HepG2 (cell line): Measurements from ENCODE around the gene ST6GALNAC4. TPM values are rescaled to one million over a fixed set of nuclear protein-coding genes. Genes with fewer than 3 reads are reported as not detected.

ENCODE experiments used
- ATF7 ChIP-seq, 2 experiments: fragments of 450-650 bp in 1 of 2; sonication (generic) in 1 of 2; formaldehyde crosslinking in 1 of 2; IDR thresholded peaks; 2 replicates each; pipeline versions ENCODE4 v1.4.0 to v1.6.1; 2016 to 2020; ENCODE audit warnings: antibody characterized with exemption in 1 of 2, mild to moderate bottlenecking in 1 of 2, missing genetic modification reagents in 1 of 2
- EHMT2 ChIP-seq: fragments of 200-600 bp; sonication (generic); IDR thresholded peaks from 2 replicates; pipeline ENCODE4 v1.7.0; 2017; ENCODE audit warnings: antibody characterized with exemption, low read depth, low read length, borderline replicate concordance
- HMGA1 ChIP-seq: sonication (generic); formaldehyde crosslinking; conservative IDR thresholded peaks from 2 replicates; pipeline ENCODE4 v1.4.0; 2020; ENCODE audit warnings: missing genetic modification reagents
- MIXL1 ChIP-seq: IDR thresholded peaks from 2 replicates; pipeline ENCODE4 v1.6.1; 2016
- PITX1 ChIP-seq: sonication (generic); formaldehyde crosslinking; IDR thresholded peaks from 2 replicates; pipeline ENCODE4 v1.5.1; 2020; ENCODE audit warnings: mild to moderate bottlenecking, missing genetic modification reagents
- PRPF4 ChIP-seq: fragments of 200-400 bp; formaldehyde crosslinking; IDR thresholded peaks from 2 replicates; pipeline ENCODE4 v1.6.1; 2016; ENCODE audit warnings: low read length, low read depth; ENCODE audit not compliant: poor library complexity, severe bottlenecking
- PTBP1 ChIP-seq: fragments of 200-400 bp; formaldehyde crosslinking; IDR thresholded peaks from 2 replicates; pipeline ENCODE4 v1.6.1; 2018; ENCODE audit warnings: low read length, low read depth; ENCODE audit not compliant: poor library complexity, severe bottlenecking
- RARA ChIP-seq: IDR thresholded peaks from 2 replicates; pipeline ENCODE4 v1.6.1; 2016; ENCODE audit warnings: missing genetic modification reagents, missing compliant biosample characterization
- REXO4 ChIP-seq: sonication (generic); formaldehyde crosslinking; IDR thresholded peaks from 2 replicates; pipeline ENCODE4 v1.8.0; 2022; ENCODE audit warnings: missing genetic modification reagents, mild to moderate bottlenecking, borderline replicate concordance
- SMARCC2 ChIP-seq: fragments of 450-650 bp; IDR thresholded peaks from 2 replicates; pipeline ENCODE4 v1.6.1; 2017; ENCODE audit warnings: antibody characterized with exemption, mild to moderate bottlenecking
- SNAPC2 ChIP-seq: sonication (generic); formaldehyde crosslinking; IDR thresholded peaks from 2 replicates; pipeline ENCODE4 v1.8.1; 2022; ENCODE audit warnings: mild to moderate bottlenecking, missing genetic modification reagents
- SOX5 ChIP-seq: IDR thresholded peaks from 2 replicates; pipeline ENCODE4 v1.6.1; 2016; ENCODE audit warnings: borderline replicate concordance
- TGIF2 ChIP-seq: IDR thresholded peaks from 2 replicates; pipeline ENCODE4 v1.6.1; 2016; ENCODE audit warnings: control low read depth, missing compliant biosample characterization
- ZBTB38 ChIP-seq: sonication (generic); formaldehyde crosslinking; IDR thresholded peaks from 2 replicates; pipeline ENCODE4 v1.5.1; 2020; ENCODE audit warnings: mild to moderate bottlenecking, missing genetic modification reagents
- ZNF12 ChIP-seq: sonication (generic); formaldehyde crosslinking; IDR thresholded peaks from 2 replicates; pipeline ENCODE4 v1.5.0; 2020; ENCODE audit warnings: missing genetic modification reagents
- polyA plus RNA-seq, 8 experiments: library from polyadenylated mRNA; depleted of rRNA in 3 of 8; stranded (reverse) in 7 of 8; unstranded in 1 of 8; fragments of >200 nt; fragmentation: Illumina TruSeq in 4 of 8; extraction: Trizol in 4 of 8; gene quantifications; 2 replicates each; pipeline versions ENCODE4 v1.2.1 to v1.2.3, GENCODE V29; 2011 to 2016; ENCODE audit warnings: low read depth in 4 of 8, missing spikeins in 1 of 8, mixed read lengths in 1 of 8; ENCODE audit not compliant: insufficient read depth in 1 of 8
- total RNA-seq, 5 experiments: library from RNA; depleted of rRNA; stranded (reverse); fragments of >200 nt; fragmentation: Illumina TruSeq; extraction: Trizol; gene quantifications; 2 replicates each; pipeline ENCODE4 v1.2.3, GENCODE V29; 2016; ENCODE audit warnings: low read depth in 1 of 5
- TF ChIP-seq, protein P1 (sequence below): sonication (generic); formaldehyde crosslinking; IDR thresholded peaks from 2 replicates; pipeline ENCODE4 v1.4.0; 2020; ENCODE audit warnings: missing genetic modification reagents, borderline replicate concordance
- TF ChIP-seq, protein P2 (sequence below): sonication (generic); formaldehyde crosslinking; IDR thresholded peaks from 2 replicates; pipeline ENCODE4 v1.9.0; 2021; ENCODE audit warnings: missing genetic modification reagents, mild to moderate bottlenecking, borderline replicate concordance
- TF ChIP-seq, protein P3 (sequence below): sonication (generic); formaldehyde crosslinking; IDR thresholded peaks from 2 replicates; pipeline ENCODE4 v1.5.0; 2020; ENCODE audit warnings: missing genetic modification reagents, mild to moderate bottlenecking, borderline replicate concordance
- TF ChIP-seq, protein P4 (sequence below): sonication (generic); formaldehyde crosslinking; IDR thresholded peaks from 2 replicates; pipeline ENCODE4 v1.4.0; 2020; ENCODE audit warnings: missing genetic modification reagents
- TF ChIP-seq, protein P5 (sequence below): IDR thresholded peaks from 2 replicates; pipeline ENCODE4 v1.6.1; 2016; ENCODE audit warnings: mild to moderate bottlenecking, missing biosample characterization, missing genetic modification reagents

Gene ST6GALNAC4
- total and polyA plus RNA-seq, 2 of the 13 experiments (the other 11 are each of a cell fraction or from before 2014, with no cell fraction given) = 18.8 to 27.7 TPM

DNA sequence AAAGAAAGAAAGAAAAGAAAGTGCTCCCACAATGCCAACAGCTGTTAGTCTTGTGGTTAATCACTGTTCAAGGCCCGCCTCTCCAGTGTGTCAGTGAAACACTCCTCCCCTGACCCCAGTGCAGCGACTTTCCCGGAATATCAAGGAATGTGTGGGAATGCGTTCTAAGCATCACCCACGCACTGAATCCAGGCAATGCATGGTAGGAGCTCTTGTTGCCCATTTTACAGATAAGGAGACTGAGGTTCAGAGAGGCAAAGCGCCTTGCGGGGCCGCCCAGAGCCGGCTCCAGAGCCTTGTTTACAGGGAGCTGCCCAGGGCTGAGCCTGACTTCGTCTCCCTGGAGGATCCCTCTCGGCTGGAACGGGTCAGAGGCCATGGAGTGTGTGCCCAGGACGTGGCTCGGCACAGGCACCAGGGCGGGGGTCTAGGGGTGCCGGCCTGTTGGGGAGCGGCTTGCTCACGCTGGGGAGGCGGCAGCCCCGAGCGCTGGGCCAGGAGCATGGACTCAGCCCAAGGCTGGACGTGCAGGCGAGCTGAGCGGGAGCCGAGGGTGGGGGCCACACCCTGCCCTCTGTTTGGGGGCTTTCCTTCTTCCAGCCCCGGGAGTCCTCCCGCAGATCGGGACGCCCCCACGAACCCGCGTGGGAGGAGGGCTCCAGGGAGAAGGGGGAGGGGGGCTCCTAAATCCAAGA, 18.3 kb downstream of the ST6GALNAC4 start (continued):
- TF ChIP-seq EHMT2 (no peak), REXO4 (CRISPR knock-in tag) (no peak), MIXL1 (CRISPR knock-in tag) (0 out of 2 replicates have a peak, but pooled peaks have one; percentile 10), PRPF4 (no peak), PITX1 (no peak), SOX5 (CRISPR knock-in tag) (no peak), SMARCC2 (no peak), PTBP1 (no peak), TGIF2 (CRISPR knock-in tag) (0 out of 2 replicates have a peak, but pooled peaks have one; percentile 21), ZNF12 (CRISPR knock-in tag) (0 out of 2 replicates have a peak, but pooled peaks have one; percentile 43), SNAPC2 (CRISPR knock-in tag) (no peak), ZBTB38 (0 out of 2 replicates have a peak, but pooled peaks have one; percentile 39), HMGA1 (CRISPR knock-in tag) (no peak), RARA (peak; percentile 4; the same call in 1 of the 2 replicates), ATF7 (IDR thresholded peaks at IDR 0.05) (no peak), ATF7 (CRISPR knock-in tag; IDR thresholded peaks at IDR 0.05) (no peak)
- TF ChIP-seq, protein P1, sequence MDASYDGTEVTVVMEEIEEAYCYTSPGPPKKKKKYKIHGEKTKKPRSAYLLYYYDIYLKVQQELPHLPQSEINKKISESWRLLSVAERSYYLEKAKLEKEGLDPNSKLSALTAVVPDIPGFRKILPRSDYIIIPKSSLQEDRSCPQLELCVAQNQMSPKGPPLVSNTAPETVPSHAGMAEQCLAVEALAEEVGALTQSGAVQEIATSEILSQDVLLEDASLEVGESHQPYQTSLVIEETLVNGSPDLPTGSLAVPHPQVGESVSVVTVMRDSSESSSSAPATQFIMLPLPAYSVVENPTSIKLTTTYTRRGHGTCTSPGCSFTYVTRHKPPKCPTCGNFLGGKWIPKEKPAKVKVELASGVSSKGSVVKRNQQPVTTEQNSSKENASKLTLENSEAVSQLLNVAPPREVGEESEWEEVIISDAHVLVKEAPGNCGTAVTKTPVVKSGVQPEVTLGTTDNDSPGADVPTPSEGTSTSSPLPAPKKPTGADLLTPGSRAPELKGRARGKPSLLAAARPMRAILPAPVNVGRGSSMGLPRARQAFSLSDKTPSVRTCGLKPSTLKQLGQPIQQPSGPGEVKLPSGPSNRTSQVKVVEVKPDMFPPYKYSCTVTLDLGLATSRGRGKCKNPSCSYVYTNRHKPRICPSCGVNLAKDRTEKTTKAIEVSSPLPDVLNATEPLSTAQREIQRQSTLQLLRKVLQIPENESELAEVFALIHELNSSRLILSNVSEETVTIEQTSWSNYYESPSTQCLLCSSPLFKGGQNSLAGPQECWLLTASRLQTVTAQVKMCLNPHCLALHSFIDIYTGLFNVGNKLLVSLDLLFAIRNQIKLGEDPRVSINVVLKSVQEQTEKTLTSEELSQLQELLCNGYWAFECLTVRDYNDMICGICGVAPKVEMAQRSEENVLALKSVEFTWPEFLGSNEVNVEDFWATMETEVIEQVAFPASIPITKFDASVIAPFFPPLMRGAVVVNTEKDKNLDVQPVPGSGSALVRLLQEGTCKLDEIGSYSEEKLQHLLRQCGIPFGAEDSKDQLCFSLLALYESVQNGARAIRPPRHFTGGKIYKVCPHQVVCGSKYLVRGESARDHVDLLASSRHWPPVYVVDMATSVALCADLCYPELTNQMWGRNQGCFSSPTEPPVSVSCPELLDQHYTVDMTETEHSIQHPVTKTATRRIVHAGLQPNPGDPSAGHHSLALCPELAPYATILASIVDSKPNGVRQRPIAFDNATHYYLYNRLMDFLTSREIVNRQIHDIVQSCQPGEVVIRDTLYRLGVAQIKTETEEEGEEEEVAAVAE (CRISPR knock-in tag) = 0 out of 2 replicates have a peak, but pooled peaks have one; percentile 23
- TF ChIP-seq, protein P2, sequence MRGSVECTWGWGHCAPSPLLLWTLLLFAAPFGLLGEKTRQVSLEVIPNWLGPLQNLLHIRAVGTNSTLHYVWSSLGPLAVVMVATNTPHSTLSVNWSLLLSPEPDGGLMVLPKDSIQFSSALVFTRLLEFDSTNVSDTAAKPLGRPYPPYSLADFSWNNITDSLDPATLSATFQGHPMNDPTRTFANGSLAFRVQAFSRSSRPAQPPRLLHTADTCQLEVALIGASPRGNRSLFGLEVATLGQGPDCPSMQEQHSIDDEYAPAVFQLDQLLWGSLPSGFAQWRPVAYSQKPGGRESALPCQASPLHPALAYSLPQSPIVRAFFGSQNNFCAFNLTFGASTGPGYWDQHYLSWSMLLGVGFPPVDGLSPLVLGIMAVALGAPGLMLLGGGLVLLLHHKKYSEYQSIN (CRISPR knock-in tag) = no peak
- TF ChIP-seq, protein P3, sequence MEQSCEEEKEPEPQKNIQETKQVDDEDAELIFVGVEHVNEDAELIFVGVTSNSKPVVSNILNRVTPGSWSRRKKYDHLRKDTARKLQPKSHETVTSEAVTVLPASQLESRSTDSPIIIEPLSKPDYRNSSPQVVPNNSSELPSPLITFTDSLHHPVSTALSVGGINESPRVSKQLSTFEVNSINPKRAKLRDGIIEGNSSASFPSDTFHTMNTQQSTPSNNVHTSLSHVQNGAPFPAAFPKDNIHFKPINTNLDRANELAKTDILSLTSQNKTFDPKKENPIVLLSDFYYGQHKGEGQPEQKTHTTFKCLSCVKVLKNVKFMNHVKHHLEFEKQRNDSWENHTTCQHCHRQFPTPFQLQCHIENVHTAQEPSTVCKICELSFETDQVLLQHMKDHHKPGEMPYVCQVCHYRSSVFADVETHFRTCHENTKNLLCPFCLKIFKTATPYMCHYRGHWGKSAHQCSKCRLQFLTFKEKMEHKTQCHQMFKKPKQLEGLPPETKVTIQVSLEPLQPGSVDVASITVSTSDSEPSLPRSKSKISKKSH (CRISPR knock-in tag) = no peak
- TF ChIP-seq, protein P4, sequence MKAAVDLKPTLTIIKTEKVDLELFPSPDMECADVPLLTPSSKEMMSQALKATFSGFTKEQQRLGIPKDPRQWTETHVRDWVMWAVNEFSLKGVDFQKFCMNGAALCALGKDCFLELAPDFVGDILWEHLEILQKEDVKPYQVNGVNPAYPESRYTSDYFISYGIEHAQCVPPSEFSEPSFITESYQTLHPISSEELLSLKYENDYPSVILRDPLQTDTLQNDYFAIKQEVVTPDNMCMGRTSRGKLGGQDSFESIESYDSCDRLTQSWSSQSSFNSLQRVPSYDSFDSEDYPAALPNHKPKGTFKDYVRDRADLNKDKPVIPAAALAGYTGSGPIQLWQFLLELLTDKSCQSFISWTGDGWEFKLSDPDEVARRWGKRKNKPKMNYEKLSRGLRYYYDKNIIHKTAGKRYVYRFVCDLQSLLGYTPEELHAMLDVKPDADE (CRISPR knock-in tag) = no peak
- TF ChIP-seq, protein P5, sequence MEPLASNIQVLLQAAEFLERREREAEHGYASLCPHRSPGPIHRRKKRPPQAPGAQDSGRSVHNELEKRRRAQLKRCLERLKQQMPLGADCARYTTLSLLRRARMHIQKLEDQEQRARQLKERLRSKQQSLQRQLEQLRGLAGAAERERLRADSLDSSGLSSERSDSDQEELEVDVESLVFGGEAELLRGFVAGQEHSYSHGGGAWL (CRISPR knock-in tag) = peak; percentile 70; the same call in 1 of the 2 replicates
